LNCaP clone FGC (cell line): Measurements from ENCODE around the gene EPB41L4A.

ENCODE experiments used
- DNase-seq: peaks from one replicate; pipeline ENCODE4 v3.0.0-alpha.2; 2011; ENCODE audit warnings: low read depth
- H3K4me3 ChIP-seq: 2 replicates; pipeline ENCODE4 v1.5.1; 2011; ENCODE audit warnings: mild to moderate bottlenecking, low read depth, low read length, control low read depth
- TF ChIP-seq, protein P1 (sequence below): IDR thresholded peaks from 2 replicates; pipeline ENCODE4 v1.5.1; 2012; ENCODE audit warnings: mild to moderate bottlenecking; ENCODE audit not compliant: control insufficient read depth, insufficient read depth; ENCODE audit errors: extremely low read depth

EPB41L4A gene

GRCh38 chr5:112257976-112258375 lies 161.1 kb downstream of the EPB41L4A start:
- TF ChIP-seq, protein P1, sequence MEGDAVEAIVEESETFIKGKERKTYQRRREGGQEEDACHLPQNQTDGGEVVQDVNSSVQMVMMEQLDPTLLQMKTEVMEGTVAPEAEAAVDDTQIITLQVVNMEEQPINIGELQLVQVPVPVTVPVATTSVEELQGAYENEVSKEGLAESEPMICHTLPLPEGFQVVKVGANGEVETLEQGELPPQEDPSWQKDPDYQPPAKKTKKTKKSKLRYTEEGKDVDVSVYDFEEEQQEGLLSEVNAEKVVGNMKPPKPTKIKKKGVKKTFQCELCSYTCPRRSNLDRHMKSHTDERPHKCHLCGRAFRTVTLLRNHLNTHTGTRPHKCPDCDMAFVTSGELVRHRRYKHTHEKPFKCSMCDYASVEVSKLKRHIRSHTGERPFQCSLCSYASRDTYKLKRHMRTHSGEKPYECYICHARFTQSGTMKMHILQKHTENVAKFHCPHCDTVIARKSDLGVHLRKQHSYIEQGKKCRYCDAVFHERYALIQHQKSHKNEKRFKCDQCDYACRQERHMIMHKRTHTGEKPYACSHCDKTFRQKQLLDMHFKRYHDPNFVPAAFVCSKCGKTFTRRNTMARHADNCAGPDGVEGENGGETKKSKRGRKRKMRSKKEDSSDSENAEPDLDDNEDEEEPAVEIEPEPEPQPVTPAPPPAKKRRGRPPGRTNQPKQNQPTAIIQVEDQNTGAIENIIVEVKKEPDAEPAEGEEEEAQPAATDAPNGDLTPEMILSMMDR = no peak
- no peak for DNase-seq
- no peak overlapping the region for H3K4me3 ChIP-seq

- TF ChIP-seq, protein P1 = no peak
- no peak overlapping the region for H3K4me3 ChIP-seq
- no peak for DNase-seq
Observed at GRCh38 chr5:112257005-112257404, 162.1 kb downstream of the EPB41L4A start.

DNA sequence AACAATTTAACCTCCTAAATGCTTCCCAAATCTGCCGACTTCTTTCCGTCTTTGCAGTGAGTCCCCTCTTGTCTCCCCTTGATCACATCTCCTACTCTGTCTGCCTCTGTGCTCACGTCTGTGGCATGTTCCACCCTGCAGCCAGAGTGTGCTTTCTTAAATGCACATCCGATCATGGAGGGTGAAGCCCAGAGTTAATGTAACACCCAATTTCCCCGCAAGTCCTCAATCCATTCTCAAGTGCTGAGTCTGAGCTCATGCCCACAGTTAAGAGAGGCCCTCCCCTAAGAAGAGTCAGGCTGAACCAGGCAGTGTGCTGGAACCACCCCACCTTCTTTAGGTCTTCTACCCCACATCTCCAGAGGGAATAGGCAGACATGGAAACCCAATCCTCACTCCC lies 164.8 kb downstream of the EPB41L4A start:
- no peak overlapping the region for H3K4me3 ChIP-seq
- TF ChIP-seq, protein P1 = no peak
- no peak for DNase-seq

DNA sequence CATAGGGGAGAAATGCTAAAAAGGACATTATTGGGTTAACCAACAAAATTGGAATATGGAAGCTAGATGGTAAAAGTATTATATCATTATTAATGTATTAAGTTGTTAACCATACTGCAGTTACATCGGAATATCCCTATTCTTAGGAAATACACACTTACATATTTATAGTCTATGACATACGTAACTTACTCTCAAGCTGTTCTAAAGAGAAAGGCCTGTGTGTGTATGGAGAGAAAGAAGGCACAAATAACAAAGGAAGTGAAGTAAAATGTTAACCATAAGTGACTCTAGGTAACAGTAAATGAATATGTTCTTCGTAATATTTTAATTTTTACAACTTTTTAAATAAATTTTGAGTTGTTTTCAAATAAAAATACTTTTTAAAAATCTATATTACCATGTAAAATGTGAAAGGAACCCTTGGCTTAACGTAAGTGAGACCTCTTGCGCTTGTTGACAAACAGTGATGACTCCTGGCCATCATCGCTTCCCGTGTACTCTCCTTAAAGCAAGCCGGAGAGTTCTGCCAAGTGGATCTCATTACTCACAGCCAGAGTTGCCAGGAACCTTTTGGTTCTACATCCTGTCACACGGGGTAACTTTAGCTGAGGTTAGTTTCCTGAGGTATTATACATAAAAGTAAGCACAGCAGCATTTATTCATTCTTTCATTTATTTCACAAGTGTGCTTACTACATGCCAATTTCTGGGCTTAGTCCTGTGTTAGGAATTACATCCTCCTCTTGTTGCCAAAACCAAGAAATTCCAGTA lies 165.4 kb downstream of the EPB41L4A start:
- H3K4me3 ChIP-seq = no peak overlapping the region
- DNase-seq = no peak
- TF ChIP-seq, protein P1 = no peak

GRCh38 chr5:112250551-112250950 lies 168.5 kb downstream of the EPB41L4A start:
- H3K4me3 ChIP-seq = no peak overlapping the region
- DNase-seq = no peak
- TF ChIP-seq, protein P1 = no peak

DNA sequence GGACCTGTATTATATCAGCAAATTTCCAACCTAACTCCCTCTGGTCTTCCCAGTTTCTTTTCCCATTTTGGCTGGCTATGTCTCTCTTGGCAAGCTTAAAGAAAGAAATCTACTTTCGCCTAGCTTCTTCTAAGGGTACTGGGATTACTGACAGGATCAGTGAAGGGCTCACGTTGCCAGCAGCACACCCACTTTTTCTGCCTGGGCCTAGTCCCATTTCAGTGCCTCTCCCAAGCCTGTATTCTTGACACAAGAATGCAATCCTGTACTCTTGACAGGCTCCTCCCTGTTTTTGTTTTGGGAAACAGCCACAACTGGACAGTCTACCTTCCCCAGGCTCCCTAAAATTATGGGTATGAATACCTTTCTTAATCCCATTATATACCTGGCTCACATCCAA lies 170.5 kb downstream of the EPB41L4A start:
- no peak for DNase-seq
- TF ChIP-seq, protein P1 = no peak
- H3K4me3 ChIP-seq = no peak overlapping the region

DNA sequence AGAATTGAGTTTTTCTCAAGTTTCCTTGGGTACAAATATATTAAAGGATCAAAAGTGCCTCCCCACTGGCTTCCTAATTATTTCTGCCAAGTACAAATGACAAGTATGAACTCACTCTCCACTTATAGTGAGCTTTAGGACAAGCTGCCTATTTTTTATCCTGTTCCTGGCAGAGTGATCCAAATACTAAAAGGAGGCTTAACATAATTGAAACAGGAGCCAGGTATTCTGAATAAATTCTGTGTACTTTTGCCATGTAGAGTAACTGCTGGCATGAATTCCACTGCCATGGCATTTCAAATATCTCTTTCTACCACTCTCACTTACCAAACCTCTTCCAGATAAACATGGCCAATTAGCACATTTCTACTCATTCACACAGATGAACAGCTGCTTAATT lies 171.1 kb downstream of the EPB41L4A start:
- H3K4me3 ChIP-seq = no peak overlapping the region
- DNase-seq = no peak
- TF ChIP-seq, protein P1 = no peak
